Measurements from ENCODE around the gene WSCD2. TPM values are rescaled to one million over a fixed set of nuclear protein-coding genes. Genes with fewer than 3 reads are reported as not detected.

WSCD2 gene
- total and polyA plus RNA-seq, 2 donors (not counting 3 experiments of a cell fraction or from before 2014, with no cell fraction given), result not detected

GRCh38 chr12:108128221-108129016 lies 669 bp upstream of the WSCD2 start:
- H3K4me1 ChIP-seq (ENCODE audit: control insufficient read depth, extremely low read depth, insufficient read depth, low read length), result no peaks in the 10 kb centered on the region
- H3K9me3 ChIP-seq (replicated peaks; ENCODE audit: control insufficient read depth, insufficient read depth, low read length), result no peaks in the 10 kb centered on the region
- TF ChIP-seq CTCF (IDR thresholded peaks at IDR 0.05; ENCODE audit: extremely low read depth in 1 of 2, insufficient read depth in 1 of 2, low read depth in 1 of 2, low read length in 2 of 2), result no peak
- TF ChIP-seq POLR2A (IDR thresholded peaks at IDR 0.05; ENCODE audit: low read depth, low read length), result no peak
- TF ChIP-seq GATA2 (IDR thresholded peaks at IDR 0.05; ENCODE audit: insufficient read depth, insufficient read length, low read depth, low read length), result no peak
- TF ChIP-seq MAX (IDR thresholded peaks at IDR 0.05; ENCODE audit: insufficient read depth, insufficient read length), result no peak
- no peak for TF ChIP-seq POLR2AphosphoS5 (IDR thresholded peaks at IDR 0.05; ENCODE audit: insufficient read depth, low read depth, low read length)
- TF ChIP-seq EZH2 (IDR thresholded peaks at IDR 0.05; ENCODE audit: borderline replicate concordance, low read depth, low read length, severe bottlenecking), result no peak
- no peak for TF ChIP-seq FOS (IDR thresholded peaks at IDR 0.05; ENCODE audit: borderline replicate concordance, insufficient read depth, low read length)
- TF ChIP-seq MYC (IDR thresholded peaks at IDR 0.05; ENCODE audit: low read depth, low read length), result no peak
- TF ChIP-seq JUN (IDR thresholded peaks at IDR 0.05; ENCODE audit: borderline replicate concordance, insufficient read depth, insufficient read length, low read depth), result no peak
- H2AFZ ChIP-seq (ENCODE audit: low read depth, low read length), result no peak overlapping the region
- no peaks in the 10 kb centered on the region for H3K9me1 ChIP-seq (replicated peaks; ENCODE audit: control insufficient read depth, extremely low read depth, insufficient read depth, low read length)
- H3K79me2 ChIP-seq (ENCODE audit: control insufficient read depth, insufficient read depth, low read length), result no peaks in the 10 kb centered on the region
- H3K36me3 ChIP-seq (ENCODE audit: control insufficient read depth in 2 of 2, extremely low read depth in 1 of 2, insufficient read depth in 2 of 2, low read length in 2 of 2), result no peaks in the 10 kb centered on the region
- dilution Hi-C loops (cut with MboI; ENCODE audit: extremely low pct_ligation_motif_present, low sequenced_read_pairs), result no loop called here
- BruUV-seq (replicated peaks), result no TSS peak
- no peak overlapping the region for H3K4me3 ChIP-seq (replicated peaks in 1 of 3; ENCODE audit: insufficient read depth in 1 of 3, low read depth in 1 of 3, low read length in 3 of 3)
- intact Hi-C loops (cut with micrococcal nuclease), result no loop called here
- H4K20me1 ChIP-seq (replicated peaks; ENCODE audit: control insufficient read depth, extremely low read depth, insufficient read depth, low read length), result no peaks in the 10 kb centered on the region
- no peak overlapping the region for H3K9ac ChIP-seq (replicated peaks; ENCODE audit: extremely low read depth, insufficient read depth, low read length)
- POLR2A ChIA-PET, result no interaction called here
- FAIRE-seq, result no peak
- DNase-seq (ENCODE audit: low read depth, low spot score), result no peak
- H3K27me3 ChIP-seq (ENCODE audit: control insufficient read depth in 2 of 2, insufficient read depth in 2 of 2, low read length in 2 of 2), result peaks cover 5 to 12% of the 10 kb centered on the region in 2 experiments
- CTCF ChIA-PET, result interaction anchor here (0.8 to 1.7 kb wide), 2 partner anchors 31 to 329 kb away, joined by 3 to 5 read pairs; no protein-coding TSS in a partner anchor
- H3K27ac ChIP-seq (ENCODE audit: insufficient read depth, low read depth, low read length), result no peak overlapping the region
- no peak overlapping the region for H3K4me2 ChIP-seq (ENCODE audit: insufficient read depth, low read length)
